ENCODE data around the gene GDAP1L1. TPM values are rescaled to one million over a fixed set of nuclear protein-coding genes. Genes with fewer than 3 reads are reported as not detected.

Gene GDAP1L1
- total RNA-seq, 1 donor from 2014 or later, result 1.8 TPM

DNA sequence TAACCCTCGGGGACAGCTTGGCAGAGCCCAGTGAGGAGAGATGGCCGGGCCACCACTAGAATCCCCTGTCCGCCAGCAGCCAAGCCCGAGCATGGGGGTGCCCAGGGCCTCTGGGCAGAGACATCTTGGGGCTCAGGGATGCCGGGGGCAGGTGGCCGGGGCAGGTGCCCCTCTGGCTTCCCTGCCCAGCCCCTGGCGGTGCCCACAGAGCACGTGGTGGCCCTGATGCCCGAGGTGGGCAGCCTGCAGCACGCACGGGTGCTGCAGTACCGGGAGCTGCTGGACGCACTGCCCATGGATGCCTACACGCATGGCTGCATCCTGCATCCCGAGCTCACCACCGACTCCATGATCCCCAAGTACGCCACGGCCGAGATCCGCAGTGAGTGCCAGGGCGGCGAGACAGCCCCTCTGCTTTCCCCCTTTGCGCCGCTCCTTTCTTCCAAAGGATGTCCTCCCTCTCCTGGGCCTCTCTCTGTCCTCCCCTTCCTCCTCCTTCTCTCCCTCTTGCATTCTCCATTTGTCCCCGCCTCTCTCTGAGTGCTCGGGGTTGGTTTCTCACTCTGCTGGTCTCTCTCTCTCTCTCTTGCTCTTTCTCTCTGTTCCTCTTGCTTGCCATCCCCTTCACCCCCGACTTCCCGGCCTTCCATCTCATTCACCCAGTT is 11.2 kb downstream of the GDAP1L1 start:
- Mint-ChIP-seq H3K9me3 (no peaks in the 10 kb centered on the region), H3K27me3 (peaks cover 13% of the 10 kb centered on the region), H3K27ac (no peak overlapping the region), H3K4me3 (no peak overlapping the region), H3K36me3 (no peaks in the 10 kb centered on the region), H3K4me1 (ENCODE audit: unreplicated experiment) (no peaks in the 10 kb centered on the region)
- no peak for DNase-seq (ENCODE audit: extremely low spot score, unreplicated experiment)
- TF ChIP-seq, protein P1, sequence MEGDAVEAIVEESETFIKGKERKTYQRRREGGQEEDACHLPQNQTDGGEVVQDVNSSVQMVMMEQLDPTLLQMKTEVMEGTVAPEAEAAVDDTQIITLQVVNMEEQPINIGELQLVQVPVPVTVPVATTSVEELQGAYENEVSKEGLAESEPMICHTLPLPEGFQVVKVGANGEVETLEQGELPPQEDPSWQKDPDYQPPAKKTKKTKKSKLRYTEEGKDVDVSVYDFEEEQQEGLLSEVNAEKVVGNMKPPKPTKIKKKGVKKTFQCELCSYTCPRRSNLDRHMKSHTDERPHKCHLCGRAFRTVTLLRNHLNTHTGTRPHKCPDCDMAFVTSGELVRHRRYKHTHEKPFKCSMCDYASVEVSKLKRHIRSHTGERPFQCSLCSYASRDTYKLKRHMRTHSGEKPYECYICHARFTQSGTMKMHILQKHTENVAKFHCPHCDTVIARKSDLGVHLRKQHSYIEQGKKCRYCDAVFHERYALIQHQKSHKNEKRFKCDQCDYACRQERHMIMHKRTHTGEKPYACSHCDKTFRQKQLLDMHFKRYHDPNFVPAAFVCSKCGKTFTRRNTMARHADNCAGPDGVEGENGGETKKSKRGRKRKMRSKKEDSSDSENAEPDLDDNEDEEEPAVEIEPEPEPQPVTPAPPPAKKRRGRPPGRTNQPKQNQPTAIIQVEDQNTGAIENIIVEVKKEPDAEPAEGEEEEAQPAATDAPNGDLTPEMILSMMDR (conservative IDR thresholded peaks at IDR 0.05), result no peak

DNA sequence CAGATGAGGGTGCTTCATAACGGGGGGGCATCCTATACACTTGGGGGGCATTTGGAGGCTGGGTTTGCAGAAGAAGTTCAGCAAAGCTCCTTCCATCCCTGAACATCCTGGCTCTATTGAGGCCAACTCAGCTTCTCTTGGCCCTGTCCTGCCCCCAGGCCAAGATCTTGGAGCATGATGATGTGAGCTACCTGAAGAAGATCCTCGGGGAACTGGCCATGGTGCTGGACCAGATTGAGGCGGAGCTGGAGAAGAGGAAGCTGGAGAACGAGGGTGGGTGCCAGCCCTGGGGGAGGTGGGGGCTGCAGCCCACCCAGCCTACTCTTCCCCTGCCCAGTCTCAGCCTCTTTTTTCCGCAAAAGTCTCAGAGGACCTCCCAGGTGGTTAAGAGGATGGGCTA is 17.2 kb downstream of the GDAP1L1 start:
- TF ChIP-seq, protein P1 (conservative IDR thresholded peaks at IDR 0.05), result no peak
- no peaks in the 10 kb centered on the region for H3K4me1 Mint-ChIP-seq (ENCODE audit: unreplicated experiment)

DNA sequence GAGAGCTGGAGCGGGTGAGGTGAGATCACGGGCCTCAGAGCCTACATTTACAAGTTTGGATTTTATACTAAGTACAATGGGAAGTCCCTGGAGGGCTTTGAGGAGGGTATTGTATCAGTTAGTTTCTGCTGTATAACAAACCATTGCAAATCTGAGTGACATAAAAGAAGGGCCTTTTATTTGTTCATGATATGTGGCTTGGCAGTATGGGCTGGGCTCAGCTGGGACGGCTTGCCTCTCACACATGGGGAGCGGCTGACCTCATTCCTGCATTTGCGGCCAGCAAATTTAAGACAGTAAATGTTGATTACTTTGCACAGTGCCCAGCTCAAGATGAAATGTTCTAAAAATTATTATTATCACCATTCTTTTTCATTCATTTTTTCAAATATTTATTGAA is 21.7 kb downstream of the GDAP1L1 start:
- TF ChIP-seq, protein P1 (conservative IDR thresholded peaks at IDR 0.05), result no peak
- Mint-ChIP-seq H3K9me3 (peaks cover 4% of the 10 kb centered on the region), H3K4me3 (no peak overlapping the region), H3K27me3 (peaks cover 4% of the 10 kb centered on the region), H3K4me1 (ENCODE audit: unreplicated experiment) (no peaks in the 10 kb centered on the region), H3K27ac (no peak overlapping the region), H3K36me3 (no peaks in the 10 kb centered on the region)
- DNase-seq (ENCODE audit: extremely low spot score, unreplicated experiment), result no peak

More for the DNA sequence above, 17.2 kb downstream of the GDAP1L1 start:
- Mint-ChIP-seq H3K27ac (no peak overlapping the region), H3K9me3 (peaks cover 4% of the 10 kb centered on the region), H3K27me3 (peaks cover 17% of the 10 kb centered on the region), H3K36me3 (no peaks in the 10 kb centered on the region), H3K4me3 (no peak overlapping the region)
- no peak for DNase-seq (ENCODE audit: extremely low spot score, unreplicated experiment)

DNA sequence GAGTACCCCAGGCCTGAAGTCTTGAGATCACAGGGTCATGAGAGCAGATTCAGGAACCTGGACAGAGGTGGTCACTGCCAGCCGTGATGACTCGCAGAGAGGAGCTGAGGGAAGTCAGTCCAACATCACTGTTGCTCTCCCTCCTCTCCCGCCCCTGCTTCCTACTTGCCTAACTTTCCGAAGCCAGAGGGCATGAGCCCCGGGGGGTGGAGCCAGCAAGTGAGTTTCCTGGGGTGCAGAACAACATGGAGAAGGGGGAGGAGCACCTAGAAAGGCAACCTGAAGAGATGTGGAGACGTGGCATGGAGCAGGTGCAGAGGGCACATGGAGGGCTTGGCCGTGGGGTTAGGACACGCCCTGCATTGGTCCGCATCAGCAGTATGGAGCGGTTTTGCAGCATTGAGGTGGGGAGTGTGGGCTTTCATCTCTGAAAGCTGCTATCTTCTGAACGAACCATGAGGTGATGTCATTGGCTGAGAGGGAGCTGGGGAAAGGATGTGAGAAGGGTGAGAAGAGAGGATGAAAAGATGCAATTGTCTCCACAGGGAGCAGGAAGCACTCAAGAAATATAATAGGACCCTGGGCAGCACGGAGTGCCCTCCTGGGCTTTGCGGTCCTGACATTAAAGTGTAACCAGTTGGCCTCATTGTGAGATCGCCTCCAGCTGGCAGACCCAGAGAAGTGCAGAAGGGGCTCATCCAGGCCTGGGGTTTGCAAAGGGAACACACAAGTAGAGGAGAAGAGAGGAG is 25.0 kb downstream of the GDAP1L1 start:
- H3K36me3 Mint-ChIP-seq, result no peaks in the 10 kb centered on the region
- H3K4me3 Mint-ChIP-seq, result no peak overlapping the region
- H3K27ac Mint-ChIP-seq, result no peak overlapping the region
- DNase-seq (ENCODE audit: extremely low spot score, unreplicated experiment), result no peak
- H3K4me1 Mint-ChIP-seq (ENCODE audit: unreplicated experiment), result no peaks in the 10 kb centered on the region
- TF ChIP-seq, protein P1 (conservative IDR thresholded peaks at IDR 0.05), result peak; percentile 53
- H3K9me3 Mint-ChIP-seq, result peaks cover 4% of the 10 kb centered on the region
- H3K27me3 Mint-ChIP-seq, result peaks cover 4% of the 10 kb centered on the region

DNA sequence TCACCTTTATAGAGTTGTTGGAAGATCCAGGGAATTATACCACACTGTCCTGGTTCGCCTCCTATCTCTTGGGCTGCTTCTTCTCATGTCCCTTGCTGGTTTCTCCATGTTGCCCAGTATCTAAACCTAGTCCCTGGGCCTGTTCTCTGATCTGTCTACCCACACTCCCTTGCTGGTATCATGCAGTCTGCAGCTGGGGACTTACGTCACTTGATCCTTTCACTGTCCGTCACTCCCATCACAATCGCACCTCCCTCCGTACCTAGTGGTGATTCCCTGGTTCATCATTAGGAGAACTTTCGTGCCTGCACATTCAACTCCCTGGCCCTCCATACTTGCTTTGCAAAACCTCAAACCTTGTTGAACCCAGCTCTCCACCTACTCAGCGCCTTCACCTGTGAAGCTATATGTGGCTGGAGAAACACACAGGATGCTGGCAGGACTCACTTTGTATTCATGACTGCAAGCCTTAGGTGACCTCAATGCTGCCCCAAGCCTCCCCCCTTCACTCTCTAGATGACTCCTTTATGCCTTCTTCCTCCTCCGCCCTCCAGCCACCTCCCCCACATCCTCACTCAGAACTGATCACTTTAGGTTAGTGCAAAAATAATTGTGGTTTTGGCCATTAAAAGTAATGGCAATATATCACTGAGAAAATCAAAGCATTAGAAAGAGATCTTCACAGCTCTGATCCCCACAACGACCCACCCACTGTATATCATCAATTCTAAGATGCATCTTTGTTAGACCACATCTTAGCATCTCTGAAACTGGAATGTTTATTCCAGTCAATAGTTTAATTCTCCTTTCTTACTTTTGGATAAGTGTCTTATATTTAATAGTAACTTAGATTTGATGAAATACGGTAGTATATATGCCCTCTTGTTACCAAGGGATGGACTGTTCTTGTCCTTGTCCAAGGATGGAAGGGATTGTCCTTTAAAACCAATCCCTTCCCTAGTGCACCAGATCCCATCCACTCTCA is 26.4 kb downstream of the GDAP1L1 start:
- Mint-ChIP-seq H3K36me3 (no peaks in the 10 kb centered on the region), H3K27me3 (peaks cover 1% of the 10 kb centered on the region), H3K4me1 (ENCODE audit: unreplicated experiment) (no peaks in the 10 kb centered on the region), H3K9me3 (peaks cover under 1% of the 10 kb centered on the region), H3K27ac (no peak overlapping the region), H3K4me3 (no peak overlapping the region)
- TF ChIP-seq, protein P1 (conservative IDR thresholded peaks at IDR 0.05), result no peak
- no peak for DNase-seq (ENCODE audit: extremely low spot score, unreplicated experiment)

Measured in type B pancreatic cell (in vitro differentiated cells).